BLaER1 (cell line): ENCODE results near the gene SEC61A2.

Experiments used
- H3K27ac ChIP-seq: shearing (Covaris generic); formaldehyde crosslinking; 2 replicates; pipeline ENCODE4 v1.8.1; 2022
- H3K27me3 ChIP-seq: shearing (Covaris generic); formaldehyde crosslinking; 2 replicates; pipeline ENCODE4 v1.8.1; 2022
- H3K36me3 ChIP-seq: shearing (Covaris generic); formaldehyde crosslinking; 2 replicates; pipeline ENCODE4 v1.8.1; 2022
- H3K4me1 ChIP-seq: shearing (Covaris generic); formaldehyde crosslinking; 2 replicates; pipeline ENCODE4 v1.8.1; 2022
- H3K4me2 ChIP-seq: shearing (Covaris generic); formaldehyde crosslinking; 2 replicates; pipeline ENCODE4 v1.8.1; 2022
- H3K4me3 ChIP-seq: shearing (Covaris generic); formaldehyde crosslinking; 2 replicates; pipeline ENCODE4 v1.8.1; 2022
- H3K9ac ChIP-seq: shearing (Covaris generic); formaldehyde crosslinking; 2 replicates; pipeline ENCODE4 v1.8.1; 2022
- H3K9me3 ChIP-seq: shearing (Covaris generic); formaldehyde crosslinking; 2 replicates; pipeline ENCODE4 v1.8.1; 2022
- H4K20me1 ChIP-seq: shearing (Covaris generic); formaldehyde crosslinking; 2 replicates; pipeline ENCODE4 v1.8.1; 2022
- Cebpa-rat ChIP-seq: shearing (Covaris generic); IDR thresholded peaks from 2 replicates; pipeline ENCODE4 v1.8.1; 2022

SEC61A2 gene

DNA sequence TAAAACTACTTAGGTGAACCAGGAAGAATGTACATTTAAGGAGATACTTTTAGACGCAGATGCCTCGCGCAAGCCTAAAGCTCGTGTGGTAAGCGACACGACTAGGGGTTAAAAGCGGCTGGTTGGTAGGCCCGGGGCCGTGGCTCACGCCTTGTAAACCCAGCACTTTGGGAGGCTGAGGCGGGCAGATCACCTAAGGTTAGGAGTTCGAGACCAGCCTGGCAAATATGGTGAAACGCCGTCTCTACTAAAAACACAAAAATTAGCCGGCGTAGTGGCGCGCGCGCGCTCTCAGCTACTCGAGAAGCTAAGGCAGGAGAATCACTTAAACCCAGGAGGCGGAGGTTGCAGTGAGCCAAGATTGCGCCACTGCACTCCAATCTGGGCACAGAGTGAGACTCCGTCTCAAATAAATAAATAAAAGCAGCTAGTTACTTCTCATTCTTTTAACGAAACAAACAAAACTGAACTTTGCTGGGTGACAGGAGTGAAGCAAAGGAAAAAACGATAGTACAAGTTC, 65.3 kb downstream of the SEC61A2 start:
- peak; percentile 71 for TF ChIP-seq Cebpa-rat

GRCh38 chr10:12195281-12195602, 65.8 kb downstream of the SEC61A2 start:
- Histone ChIP-seq H3K9me3 (no peaks in the 10 kb centered on the region), H3K27me3 (no peaks in the 10 kb centered on the region), H3K4me1 (peaks cover 52% of the 10 kb centered on the region), H3K4me3 (peak overlapping the region; percentile 85), H3K4me2 (peak overlapping the region; percentile 82), H3K36me3 (peaks cover 30% of the 10 kb centered on the region), H3K27ac (peak overlapping the region; percentile 97), H4K20me1 (peaks cover 55% of the 10 kb centered on the region), H3K9ac (peak overlapping the region; percentile 93)
- no peak for TF ChIP-seq Cebpa-rat

More for the DNA sequence above, 65.3 kb downstream of the SEC61A2 start:
- Histone ChIP-seq H3K27ac (peak overlapping the region; percentile 97), H3K27me3 (no peaks in the 10 kb centered on the region), H3K36me3 (peaks cover 26% of the 10 kb centered on the region), H4K20me1 (peaks cover 50% of the 10 kb centered on the region), H3K4me1 (peaks cover 52% of the 10 kb centered on the region), H3K4me3 (peak overlapping the region; percentile 85), H3K9ac (peak overlapping the region; percentile 93), H3K4me2 (peak overlapping the region; percentile 82), H3K9me3 (no peaks in the 10 kb centered on the region)

DNA sequence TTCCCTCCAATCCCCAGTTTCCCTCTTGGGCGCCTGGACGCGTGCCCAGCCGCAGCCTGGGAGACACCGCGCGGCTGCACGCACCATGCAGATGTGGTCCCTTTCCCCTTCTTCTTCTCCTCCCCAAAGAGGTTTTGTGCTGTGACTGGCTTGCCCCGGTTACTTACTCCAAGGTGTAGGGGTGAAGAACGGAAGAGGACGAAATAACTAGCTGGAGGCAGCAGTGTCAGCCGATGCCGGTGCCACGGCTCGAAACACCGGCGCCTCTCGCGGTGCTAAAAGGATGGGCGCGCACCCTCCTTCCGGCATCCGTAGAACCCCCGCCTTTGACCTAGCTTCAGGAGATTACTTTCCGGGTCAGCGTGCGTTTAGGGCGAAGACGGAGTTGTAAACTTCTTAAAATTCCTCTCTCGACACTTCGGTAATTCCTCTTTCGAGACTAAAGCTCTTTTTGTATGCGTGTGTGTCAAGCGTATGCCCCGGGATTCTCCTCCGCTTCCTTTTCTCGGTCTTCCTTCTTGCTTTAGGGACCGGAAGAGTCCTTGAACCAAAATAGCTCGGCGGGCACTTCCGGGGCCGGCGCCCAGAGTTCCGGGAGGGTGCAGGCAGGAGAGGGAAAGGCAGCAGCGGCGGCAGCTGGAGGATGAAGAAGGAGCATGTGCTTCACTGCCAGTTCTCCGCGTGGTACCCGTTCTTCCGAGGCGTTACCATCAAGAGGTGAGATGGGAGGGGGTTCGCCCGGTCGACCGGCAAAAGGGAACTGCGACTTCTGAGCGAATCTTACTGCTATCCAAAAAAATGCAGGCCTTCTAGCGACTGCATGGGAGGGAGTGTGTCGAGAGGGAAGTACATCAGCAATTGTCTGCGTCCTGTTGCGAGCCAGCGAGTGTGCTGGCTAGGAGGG, 66.4 kb downstream of the SEC61A2 start, which contains the start of the genes CDC123 and NUDT5:
Gene CDC123 (plus strand): TSS at position 586 of the 904 bp plus-strand sequence. CDS start 58 bp downstream, at position 644.
Gene NUDT5 (minus strand): TSS at position 289 of the 904 bp plus-strand sequence. CDS start 9,600 bp downstream, outside the sequence.
- no peak for TF ChIP-seq Cebpa-rat
- Histone ChIP-seq H3K9ac (peak within 1 kb of the TSS; percentile 93), H3K4me3 (peak within 1 kb of the TSS; percentile 85), H3K27me3 (no peaks in the 10 kb centered on the region), H3K36me3 (peaks cover 36% of the 10 kb centered on the region), H3K27ac (peak within 1 kb of the TSS; percentile 97), H3K4me1 (peaks cover 47% of the 10 kb centered on the region), H3K9me3 (no peaks in the 10 kb centered on the region), H3K4me2 (peak within 1 kb of the TSS; percentile 82), H4K20me1 (peaks cover 61% of the 10 kb centered on the region)

DNA sequence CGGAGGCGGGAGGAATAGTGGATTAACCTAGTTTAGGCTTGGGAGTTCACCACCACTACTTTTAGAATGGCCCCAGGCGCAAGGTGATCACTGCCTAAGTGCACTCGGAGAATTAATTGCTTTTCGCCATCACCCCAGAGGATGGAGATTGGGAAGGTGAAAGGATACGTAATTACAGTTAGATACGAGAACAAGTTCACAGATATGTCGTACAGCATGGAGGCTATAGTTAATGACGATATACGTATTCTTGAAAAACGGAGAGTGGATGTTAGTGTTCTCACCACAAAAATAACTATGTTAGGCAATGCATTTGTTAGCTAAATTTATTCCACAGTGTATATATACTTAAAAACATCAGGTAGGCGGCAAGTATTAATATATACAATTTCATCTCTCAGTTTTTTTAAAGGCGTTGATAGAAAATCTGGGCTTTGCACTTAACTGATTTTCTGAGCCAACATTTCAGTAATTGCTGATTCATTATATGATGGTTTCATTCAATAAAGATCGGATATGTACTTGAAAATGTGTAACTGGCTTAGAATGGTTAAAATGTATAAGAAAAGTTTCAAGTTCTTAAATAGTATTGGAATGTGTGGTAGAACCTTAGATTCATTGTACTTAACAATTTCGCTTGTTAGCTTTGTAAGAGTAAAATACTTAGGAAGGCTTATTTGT, 67.2 kb downstream of the SEC61A2 start:
- Histone ChIP-seq H3K27ac (peak overlapping the region; percentile 97), H3K4me3 (peak overlapping the region; percentile 85), H4K20me1 (peaks cover 65% of the 10 kb centered on the region), H3K4me2 (peak overlapping the region; percentile 82), H3K36me3 (peaks cover 40% of the 10 kb centered on the region), H3K27me3 (no peaks in the 10 kb centered on the region), H3K9ac (peak overlapping the region; percentile 93), H3K4me1 (peaks cover 47% of the 10 kb centered on the region), H3K9me3 (no peaks in the 10 kb centered on the region)
- no peak for TF ChIP-seq Cebpa-rat

- TF ChIP-seq Cebpa-rat, result no peak
- H3K27ac ChIP-seq, result no peak overlapping the region
- H3K9ac ChIP-seq, result no peak overlapping the region
- H3K9me3 ChIP-seq, result no peaks in the 10 kb centered on the region
- H3K4me3 ChIP-seq, result peak overlapping the region; percentile 85; the same call in 1 of the 2 replicates
- H3K27me3 ChIP-seq, result no peaks in the 10 kb centered on the region
- H3K4me2 ChIP-seq, result peak overlapping the region; percentile 82
- H3K36me3 ChIP-seq, result peaks cover 49% of the 10 kb centered on the region
- H4K20me1 ChIP-seq, result peaks cover 78% of the 10 kb centered on the region
- peaks cover 52% of the 10 kb centered on the region for H3K4me1 ChIP-seq
Observed at GRCh38 chr10:12198156-12198555, 68.7 kb downstream of the SEC61A2 start.

GRCh38 chr10:12200850-12201249, 71.4 kb downstream of the SEC61A2 start:
- H3K9me3 ChIP-seq, result no peaks in the 10 kb centered on the region
- H4K20me1 ChIP-seq, result peaks cover 96% of the 10 kb centered on the region
- peaks cover 36% of the 10 kb centered on the region for H3K4me1 ChIP-seq
- H3K4me2 ChIP-seq, result no peak overlapping the region
- no peak overlapping the region for H3K4me3 ChIP-seq
- H3K9ac ChIP-seq, result no peak overlapping the region
- H3K36me3 ChIP-seq, result peaks cover 76% of the 10 kb centered on the region
- peak; percentile 51 for TF ChIP-seq Cebpa-rat
- no peak overlapping the region for H3K27ac ChIP-seq
- H3K27me3 ChIP-seq, result no peaks in the 10 kb centered on the region

- no peaks in the 10 kb centered on the region for H3K9me3 ChIP-seq
- H3K27ac ChIP-seq, result no peak overlapping the region
- peaks cover 99% of the 10 kb centered on the region for H4K20me1 ChIP-seq
- no peak overlapping the region for H3K9ac ChIP-seq
- no peak for TF ChIP-seq Cebpa-rat
- peaks cover 83% of the 10 kb centered on the region for H3K36me3 ChIP-seq
- H3K4me2 ChIP-seq, result peak overlapping the region; percentile 32
- H3K4me1 ChIP-seq, result peaks cover 36% of the 10 kb centered on the region
- H3K4me3 ChIP-seq, result no peak overlapping the region
- H3K27me3 ChIP-seq, result no peaks in the 10 kb centered on the region
Observed at GRCh38 chr10:12201543-12201942, 72.1 kb downstream of the SEC61A2 start.

GRCh38 chr10:12202226-12202625, 72.7 kb downstream of the SEC61A2 start:
- peaks cover 100% of the 10 kb centered on the region for H4K20me1 ChIP-seq
- H3K36me3 ChIP-seq, result peaks cover 89% of the 10 kb centered on the region
- no peak for TF ChIP-seq Cebpa-rat
- peaks cover 35% of the 10 kb centered on the region for H3K4me1 ChIP-seq
- H3K9ac ChIP-seq, result no peak overlapping the region
- no peak overlapping the region for H3K27ac ChIP-seq
- no peak overlapping the region for H3K4me3 ChIP-seq
- H3K27me3 ChIP-seq, result no peaks in the 10 kb centered on the region
- H3K9me3 ChIP-seq, result no peaks in the 10 kb centered on the region
- peak overlapping the region; percentile 32 for H3K4me2 ChIP-seq

DNA sequence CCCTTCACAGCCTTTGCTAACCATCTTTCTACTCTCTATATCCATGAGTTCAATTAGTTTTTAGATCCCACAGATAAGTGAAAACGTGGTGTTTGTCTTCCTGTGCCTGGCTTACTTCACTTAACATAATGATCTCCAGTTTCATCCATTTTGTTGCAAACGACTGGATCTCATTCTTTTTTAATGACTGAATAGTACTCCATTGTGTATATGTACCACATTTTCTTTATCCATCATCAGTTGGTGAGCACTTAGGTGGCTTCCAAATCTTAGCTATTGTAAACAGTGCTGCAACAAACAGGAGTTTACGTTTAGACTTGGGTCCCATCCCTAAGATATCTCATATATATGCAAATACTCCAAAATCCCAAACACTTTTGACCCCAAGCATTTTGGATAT, 75.6 kb downstream of the SEC61A2 start:
- H3K4me1 ChIP-seq, result peaks cover 19% of the 10 kb centered on the region
- no peak overlapping the region for H3K4me2 ChIP-seq
- H3K9me3 ChIP-seq, result no peaks in the 10 kb centered on the region
- H3K4me3 ChIP-seq, result no peak overlapping the region
- peaks cover 100% of the 10 kb centered on the region for H4K20me1 ChIP-seq
- no peak overlapping the region for H3K27ac ChIP-seq
- TF ChIP-seq Cebpa-rat, result no peak
- peaks cover 99% of the 10 kb centered on the region for H3K36me3 ChIP-seq
- no peaks in the 10 kb centered on the region for H3K27me3 ChIP-seq
- H3K9ac ChIP-seq, result no peak overlapping the region
